ENCODE results near the gene CRYGC. TPM values are rescaled to one million over a fixed set of nuclear protein-coding genes. Genes with fewer than 3 reads are reported as not detected.

CRYGC gene
- total RNA-seq, 2 experiments from 2014 or later, result not detected

- Mint-ChIP-seq H3K36me3 (ENCODE audit: low read depth) (no peaks in the 10 kb centered on the region), H3K4me3 (no peak overlapping the region), H3K4me1 (ENCODE audit: low read depth) (peaks cover 35% of the 10 kb centered on the region), H3K27me3 (no peaks in the 10 kb centered on the region), H3K9me3 (no peaks in the 10 kb centered on the region), H3K27ac (no peak overlapping the region)
- intact Hi-C loops (cut with DNase I, micrococcal nuclease), result no loop called here
- no peak for DNase-seq
- Histone ChIP-seq H3K4me3 (ENCODE audit: low read length) (no peak overlapping the region), H3K27me3 (ENCODE audit: control insufficient read depth in 1 of 2, insufficient read depth in 2 of 2, low read length in 2 of 2) (no peaks in the 10 kb centered on the region), H3K36me3 (ENCODE audit: insufficient read depth, low read length) (no peaks in the 10 kb centered on the region), H3K4me1 (ENCODE audit: insufficient read depth, low read length) (no peaks in the 10 kb centered on the region), H3K27ac (ENCODE audit: low read depth in 1 of 2, low read length in 2 of 2) (no peak overlapping the region), H3K9me3 (ENCODE audit: control insufficient read depth in 1 of 2, insufficient read depth in 1 of 2, low read length in 2 of 2) (no peaks in the 10 kb centered on the region)
- ChIA-PET CTCF (no interaction called here), POLR2A (no interaction called here)
- ATAC-seq (ENCODE audit: poor library complexity), result no peak
- TF ChIP-seq, protein P1, sequence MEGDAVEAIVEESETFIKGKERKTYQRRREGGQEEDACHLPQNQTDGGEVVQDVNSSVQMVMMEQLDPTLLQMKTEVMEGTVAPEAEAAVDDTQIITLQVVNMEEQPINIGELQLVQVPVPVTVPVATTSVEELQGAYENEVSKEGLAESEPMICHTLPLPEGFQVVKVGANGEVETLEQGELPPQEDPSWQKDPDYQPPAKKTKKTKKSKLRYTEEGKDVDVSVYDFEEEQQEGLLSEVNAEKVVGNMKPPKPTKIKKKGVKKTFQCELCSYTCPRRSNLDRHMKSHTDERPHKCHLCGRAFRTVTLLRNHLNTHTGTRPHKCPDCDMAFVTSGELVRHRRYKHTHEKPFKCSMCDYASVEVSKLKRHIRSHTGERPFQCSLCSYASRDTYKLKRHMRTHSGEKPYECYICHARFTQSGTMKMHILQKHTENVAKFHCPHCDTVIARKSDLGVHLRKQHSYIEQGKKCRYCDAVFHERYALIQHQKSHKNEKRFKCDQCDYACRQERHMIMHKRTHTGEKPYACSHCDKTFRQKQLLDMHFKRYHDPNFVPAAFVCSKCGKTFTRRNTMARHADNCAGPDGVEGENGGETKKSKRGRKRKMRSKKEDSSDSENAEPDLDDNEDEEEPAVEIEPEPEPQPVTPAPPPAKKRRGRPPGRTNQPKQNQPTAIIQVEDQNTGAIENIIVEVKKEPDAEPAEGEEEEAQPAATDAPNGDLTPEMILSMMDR (IDR thresholded peaks at IDR 0.05), result no peak
Observed at GRCh38 chr2:208098267-208098666, 31.4 kb downstream of the CRYGC start.

GRCh38 chr2:208097801-208098200 lies 31.8 kb downstream of the CRYGC start:
- Histone ChIP-seq H3K27me3 (ENCODE audit: control insufficient read depth in 1 of 2, insufficient read depth in 2 of 2, low read length in 2 of 2) (no peaks in the 10 kb centered on the region), H3K4me1 (ENCODE audit: insufficient read depth, low read length) (no peaks in the 10 kb centered on the region), H3K27ac (ENCODE audit: low read depth in 1 of 2, low read length in 2 of 2) (no peak overlapping the region), H3K36me3 (ENCODE audit: insufficient read depth, low read length) (no peaks in the 10 kb centered on the region), H3K4me3 (ENCODE audit: low read length) (no peak overlapping the region), H3K9me3 (ENCODE audit: control insufficient read depth in 1 of 2, insufficient read depth in 1 of 2, low read length in 2 of 2) (no peaks in the 10 kb centered on the region)
- ChIA-PET POLR2A (no interaction called here), CTCF (no interaction called here)
- Mint-ChIP-seq H3K9me3 (no peaks in the 10 kb centered on the region), H3K27me3 (no peaks in the 10 kb centered on the region), H3K36me3 (ENCODE audit: low read depth) (no peaks in the 10 kb centered on the region), H3K4me1 (ENCODE audit: low read depth) (peaks cover 35% of the 10 kb centered on the region), H3K4me3 (no peak overlapping the region), H3K27ac (no peak overlapping the region)
- intact Hi-C loops (cut with DNase I, micrococcal nuclease), result no loop called here
- DNase-seq (no peak), ATAC-seq (ENCODE audit: poor library complexity) (no peak)
- TF ChIP-seq, protein P1 (IDR thresholded peaks at IDR 0.05), result no peak

- H3K4me3 ChIP-seq (ENCODE audit: low read length), result no peak overlapping the region
- ChIA-PET POLR2A (no interaction called here), CTCF (no interaction called here)
- no peaks in the 10 kb centered on the region for H3K9me3 ChIP-seq (ENCODE audit: control insufficient read depth in 1 of 2, insufficient read depth in 1 of 2, low read length in 2 of 2)
- TF ChIP-seq, protein P1 (IDR thresholded peaks at IDR 0.05), result no peak
- Mint-ChIP-seq H3K36me3 (ENCODE audit: low read depth) (no peaks in the 10 kb centered on the region), H3K9me3 (no peaks in the 10 kb centered on the region), H3K27me3 (no peaks in the 10 kb centered on the region), H3K4me1 (ENCODE audit: low read depth) (peaks cover 32% of the 10 kb centered on the region), H3K4me3 (no peak overlapping the region), H3K27ac (no peak overlapping the region)
- H3K27ac ChIP-seq (ENCODE audit: low read depth in 1 of 2, low read length in 2 of 2), result no peak overlapping the region
- ATAC-seq (ENCODE audit: poor library complexity) (no peak), DNase-seq (no peak)
- intact Hi-C loops (cut with DNase I, micrococcal nuclease), result no loop called here
- no peaks in the 10 kb centered on the region for H3K27me3 ChIP-seq (ENCODE audit: control insufficient read depth in 1 of 2, insufficient read depth in 2 of 2, low read length in 2 of 2)
- no peaks in the 10 kb centered on the region for H3K36me3 ChIP-seq (ENCODE audit: insufficient read depth, low read length)
- no peaks in the 10 kb centered on the region for H3K4me1 ChIP-seq (ENCODE audit: insufficient read depth, low read length)
Observed at GRCh38 chr2:208097313-208097712, 32.3 kb downstream of the CRYGC start.

Data from CD4-positive, alpha-beta T cell (primary cell).